ENCODE results near the gene TTC39C. TPM values are rescaled to one million over a fixed set of nuclear protein-coding genes. Genes with fewer than 3 reads are reported as not detected.

Gene TTC39C
- polyA plus RNA-seq, 3 donors: 4.3 to 29.5 (median 8.3) TPM

GRCh38 chr18:23968638-23969604 is 45.6 kb upstream of the TTC39C start:
- H3K79me2 ChIP-seq (ENCODE audit: insufficient read depth, low read length): no peaks in the 10 kb centered on the region
- no peak for TF ChIP-seq CTCF (IDR thresholded peaks at IDR 0.05)

GRCh38 chr18:23969664-23970063 is 44.9 kb upstream of the TTC39C start:
- Histone ChIP-seq H3K9ac (ENCODE audit: insufficient read depth, low read length, poor library complexity, severe bottlenecking) (no peak overlapping the region), H4K20me1 (ENCODE audit: insufficient read depth, low read length) (no peaks in the 10 kb centered on the region), H3K27me3 (ENCODE audit: control insufficient read depth in 2 of 2, insufficient read depth in 2 of 2, low read length in 2 of 2) (no peaks in the 10 kb centered on the region), H3K36me3 (replicated peaks in 1 of 2; ENCODE audit: control insufficient read depth in 1 of 2, insufficient read depth in 2 of 2, low read length in 2 of 2) (no peaks in the 10 kb centered on the region), H3K79me2 (ENCODE audit: insufficient read depth, low read length) (no peaks in the 10 kb centered on the region), H3K9me3 (replicated peaks in 1 of 2; ENCODE audit: control insufficient read depth in 1 of 2, insufficient read depth in 1 of 2, low read length in 2 of 2) (no peaks in the 10 kb centered on the region), H3K4me3 (replicated peaks in 1 of 3; ENCODE audit: low read depth in 2 of 3, low read length in 3 of 3) (no peak overlapping the region), H2AFZ (ENCODE audit: insufficient read depth, low read depth, low read length, poor library complexity, severe bottlenecking) (no peak overlapping the region), H3K27ac (ENCODE audit: low read depth in 1 of 2, low read length in 2 of 2) (no peak overlapping the region), H3K4me1 (ENCODE audit: control insufficient read depth in 1 of 2, insufficient read depth in 2 of 2, low read length in 2 of 2) (peaks cover 25 to 30% of the 10 kb centered on the region in 2 donors), H3K4me2 (replicated peaks; ENCODE audit: extremely low read depth, low read length, poor library complexity, severe bottlenecking) (no peak overlapping the region)
- TF ChIP-seq CTCF (IDR thresholded peaks at IDR 0.05): no peak
- H3K4me3 Mint-ChIP-seq: no peak overlapping the region
- peaks cover 0 to 4% (median 0%) of the 10 kb centered on the region in 7 donors for H3K9me3 Mint-ChIP-seq
- peaks cover 39% of the 10 kb centered on the region for H3K4me1 Mint-ChIP-seq
- no peak for DNase-seq
- H3K27me3 Mint-ChIP-seq (ENCODE audit: low read depth in 3 of 3): no peaks in the 10 kb centered on the region
- H3K27ac Mint-ChIP-seq: no peak overlapping the region
- 100% methylated on average over 3 of the region's 6 CpGs for WGBS (ENCODE audit: insufficient coverage)
- H3K36me3 Mint-ChIP-seq: no peaks in the 10 kb centered on the region
- intact Hi-C loops (cut with micrococcal nuclease): no loop called here

More at GRCh38 chr18:23968638-23969604, 45.6 kb upstream of the TTC39C start:
- Mint-ChIP-seq H3K4me1 (peaks cover 41% of the 10 kb centered on the region), H3K9me3 (peaks cover 0 to 6% (median 0%) of the 10 kb centered on the region in 7 donors), H3K4me3 (no peak overlapping the region), H3K36me3 (no peaks in the 10 kb centered on the region), H3K27ac (no peak overlapping the region), H3K27me3 (ENCODE audit: low read depth in 3 of 3) (no peaks in the 10 kb centered on the region)
- H3K9me3 ChIP-seq (replicated peaks in 1 of 2; ENCODE audit: control insufficient read depth in 1 of 2, insufficient read depth in 1 of 2, low read length in 2 of 2): no peaks in the 10 kb centered on the region
- H4K20me1 ChIP-seq (ENCODE audit: insufficient read depth, low read length): no peaks in the 10 kb centered on the region
- no peak overlapping the region for H3K4me3 ChIP-seq (replicated peaks in 1 of 3; ENCODE audit: low read depth in 2 of 3, low read length in 3 of 3)
- intact Hi-C loops (cut with micrococcal nuclease): no loop called here
- no peak overlapping the region for H3K27ac ChIP-seq (ENCODE audit: low read depth in 1 of 2, low read length in 2 of 2)
- no peak overlapping the region for H2AFZ ChIP-seq (ENCODE audit: insufficient read depth, low read depth, low read length, poor library complexity, severe bottlenecking)
- DNase-seq: no peak
- H3K36me3 ChIP-seq (replicated peaks in 1 of 2; ENCODE audit: control insufficient read depth in 1 of 2, insufficient read depth in 2 of 2, low read length in 2 of 2): no peaks in the 10 kb centered on the region
- H3K4me1 ChIP-seq (ENCODE audit: control insufficient read depth in 1 of 2, insufficient read depth in 2 of 2, low read length in 2 of 2): peaks cover 25 to 30% of the 10 kb centered on the region in 2 donors
- no peaks in the 10 kb centered on the region for H3K27me3 ChIP-seq (ENCODE audit: control insufficient read depth in 2 of 2, insufficient read depth in 2 of 2, low read length in 2 of 2)
- WGBS (ENCODE audit: insufficient coverage): 100% methylated on average over 2 of the region's 4 CpGs
- H3K4me2 ChIP-seq (replicated peaks; ENCODE audit: extremely low read depth, low read length, poor library complexity, severe bottlenecking): no peak overlapping the region
- no peak overlapping the region for H3K9ac ChIP-seq (ENCODE audit: insufficient read depth, low read length, poor library complexity, severe bottlenecking)

All from CD14-positive monocyte (primary cell).